ENCODE results near the gene ADAMTS6. TPM values are rescaled to one million over a fixed set of nuclear protein-coding genes. Genes with fewer than 3 reads are reported as not detected.

Gene ADAMTS6
- total and polyA plus RNA-seq, 2 of the 13 experiments (the other 11 are each of a cell fraction or from before 2014, with no cell fraction given), result 3.1 to 8.2 TPM

DNA sequence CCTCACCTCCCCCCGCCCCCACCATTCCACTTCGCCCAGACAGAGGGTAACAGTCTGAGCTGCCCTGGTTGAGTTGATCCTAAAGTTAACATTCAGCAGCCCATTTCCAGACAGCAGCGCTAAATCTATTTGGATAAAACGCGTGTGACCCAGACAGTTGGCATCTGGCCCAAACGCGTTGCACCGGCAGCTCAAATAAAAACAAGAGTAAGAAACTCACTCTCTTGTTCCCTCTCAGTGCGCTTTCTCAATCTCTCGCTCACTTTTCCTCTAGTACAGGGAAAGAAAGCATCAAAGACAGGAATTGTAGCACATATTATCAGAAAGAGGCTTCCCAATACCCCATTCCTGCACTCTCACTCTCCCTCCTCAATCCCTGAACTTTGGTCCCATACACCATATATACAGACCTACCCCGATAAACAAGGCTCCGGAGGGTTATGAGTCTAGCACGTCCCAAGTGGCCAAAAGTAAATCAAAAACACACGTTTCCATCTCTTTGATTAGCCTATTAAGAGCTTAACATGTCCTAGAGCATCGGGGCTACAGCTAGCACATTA lies 1.3 kb downstream of the ADAMTS6 start (continued):
- TF ChIP-seq, protein P1, sequence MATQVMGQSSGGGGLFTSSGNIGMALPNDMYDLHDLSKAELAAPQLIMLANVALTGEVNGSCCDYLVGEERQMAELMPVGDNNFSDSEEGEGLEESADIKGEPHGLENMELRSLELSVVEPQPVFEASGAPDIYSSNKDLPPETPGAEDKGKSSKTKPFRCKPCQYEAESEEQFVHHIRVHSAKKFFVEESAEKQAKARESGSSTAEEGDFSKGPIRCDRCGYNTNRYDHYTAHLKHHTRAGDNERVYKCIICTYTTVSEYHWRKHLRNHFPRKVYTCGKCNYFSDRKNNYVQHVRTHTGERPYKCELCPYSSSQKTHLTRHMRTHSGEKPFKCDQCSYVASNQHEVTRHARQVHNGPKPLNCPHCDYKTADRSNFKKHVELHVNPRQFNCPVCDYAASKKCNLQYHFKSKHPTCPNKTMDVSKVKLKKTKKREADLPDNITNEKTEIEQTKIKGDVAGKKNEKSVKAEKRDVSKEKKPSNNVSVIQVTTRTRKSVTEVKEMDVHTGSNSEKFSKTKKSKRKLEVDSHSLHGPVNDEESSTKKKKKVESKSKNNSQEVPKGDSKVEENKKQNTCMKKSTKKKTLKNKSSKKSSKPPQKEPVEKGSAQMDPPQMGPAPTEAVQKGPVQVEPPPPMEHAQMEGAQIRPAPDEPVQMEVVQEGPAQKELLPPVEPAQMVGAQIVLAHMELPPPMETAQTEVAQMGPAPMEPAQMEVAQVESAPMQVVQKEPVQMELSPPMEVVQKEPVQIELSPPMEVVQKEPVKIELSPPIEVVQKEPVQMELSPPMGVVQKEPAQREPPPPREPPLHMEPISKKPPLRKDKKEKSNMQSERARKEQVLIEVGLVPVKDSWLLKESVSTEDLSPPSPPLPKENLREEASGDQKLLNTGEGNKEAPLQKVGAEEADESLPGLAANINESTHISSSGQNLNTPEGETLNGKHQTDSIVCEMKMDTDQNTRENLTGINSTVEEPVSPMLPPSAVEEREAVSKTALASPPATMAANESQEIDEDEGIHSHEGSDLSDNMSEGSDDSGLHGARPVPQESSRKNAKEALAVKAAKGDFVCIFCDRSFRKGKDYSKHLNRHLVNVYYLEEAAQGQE (IDR thresholded peaks at IDR 0.05; ENCODE audit: borderline replicate concordance in 1 of 2, low read depth in 1 of 2, low read length in 2 of 2), result no peak
- no peak for TF ChIP-seq MLLT10 (CRISPR knock-in tag; IDR thresholded peaks at IDR 0.05)
- TF ChIP-seq, protein P2, sequence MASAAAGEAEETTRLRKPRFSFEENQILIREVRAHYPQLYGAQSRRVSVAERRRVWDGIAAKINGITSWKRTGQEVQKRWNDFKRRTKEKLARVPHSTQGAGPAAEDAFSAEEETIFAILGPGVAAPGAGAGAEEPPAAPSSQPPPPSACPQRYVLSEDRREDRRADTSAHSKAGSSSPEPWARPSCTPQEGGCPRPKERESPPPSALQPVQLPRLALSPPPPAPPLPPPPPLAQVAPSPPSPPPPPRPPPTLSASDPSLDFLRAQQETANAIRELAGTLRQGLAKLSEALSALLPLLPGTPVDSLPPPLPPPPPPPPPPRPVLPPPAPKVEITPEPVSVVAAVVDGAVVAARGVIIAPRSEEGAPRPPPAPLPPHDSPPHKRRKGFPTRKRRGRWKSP (CRISPR knock-in tag; IDR thresholded peaks at IDR 0.05), result peak; percentile 74; the same call in 1 of the 2 replicates
- no peak for TF ChIP-seq GABPB1 (CRISPR knock-in tag; IDR thresholded peaks at IDR 0.05)
- peak; percentile 75 for TF ChIP-seq SKI (IDR thresholded peaks at IDR 0.05; ENCODE audit: partially characterized antibody)
- no peak for TF ChIP-seq TCF12 (IDR thresholded peaks at IDR 0.05)
- TF ChIP-seq TCF12 (CRISPR knock-in tag; IDR thresholded peaks at IDR 0.05), result no peak
- TF ChIP-seq, protein P3, sequence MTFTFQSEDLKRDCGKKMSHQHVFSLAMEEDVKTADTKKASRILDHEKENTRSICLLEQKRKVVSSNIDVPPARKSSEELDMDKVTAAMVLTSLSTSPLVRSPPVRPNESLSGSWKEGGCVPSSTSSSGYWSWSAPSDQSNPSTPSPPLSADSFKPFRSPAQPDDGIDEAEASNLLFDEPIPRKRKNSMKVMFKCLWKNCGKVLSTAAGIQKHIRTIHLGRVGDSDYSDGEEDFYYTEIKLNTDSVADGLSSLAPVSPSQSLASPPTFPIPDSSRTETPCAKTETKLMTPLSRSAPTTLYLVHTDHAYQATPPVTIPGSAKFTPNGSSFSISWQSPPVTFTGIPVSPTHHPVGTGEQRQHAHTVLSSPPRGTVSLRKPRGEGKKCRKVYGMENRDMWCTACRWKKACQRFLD (CRISPR knock-in tag; IDR thresholded peaks at IDR 0.05; ENCODE audit: borderline replicate concordance), result no peak
- TF ChIP-seq, protein P4, sequence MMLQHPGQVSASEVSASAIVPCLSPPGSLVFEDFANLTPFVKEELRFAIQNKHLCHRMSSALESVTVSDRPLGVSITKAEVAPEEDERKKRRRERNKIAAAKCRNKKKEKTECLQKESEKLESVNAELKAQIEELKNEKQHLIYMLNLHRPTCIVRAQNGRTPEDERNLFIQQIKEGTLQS (CRISPR knock-in tag; IDR thresholded peaks at IDR 0.05), result no peak
- no peak for TF ChIP-seq POLR2G (IDR thresholded peaks at IDR 0.05; ENCODE audit: low read depth, low read length)
- no peak for TF ChIP-seq ZFP37 (CRISPR knock-in tag; IDR thresholded peaks at IDR 0.05; ENCODE audit: borderline replicate concordance)
- peak; percentile 32 for TF ChIP-seq SALL1 (CRISPR knock-in tag; IDR thresholded peaks at IDR 0.05)
- no peak for TF ChIP-seq CEBPG (CRISPR knock-in tag; IDR thresholded peaks at IDR 0.05)
